ENCODE data around the gene DHCR24. TPM values are rescaled to one million over a fixed set of nuclear protein-coding genes. Genes with fewer than 3 reads are reported as not detected.

Gene DHCR24
- polyA plus RNA-seq, 1 donor (not counting 4 experiments of a cell fraction or from before 2014, with no cell fraction given), result 363 TPM

DNA sequence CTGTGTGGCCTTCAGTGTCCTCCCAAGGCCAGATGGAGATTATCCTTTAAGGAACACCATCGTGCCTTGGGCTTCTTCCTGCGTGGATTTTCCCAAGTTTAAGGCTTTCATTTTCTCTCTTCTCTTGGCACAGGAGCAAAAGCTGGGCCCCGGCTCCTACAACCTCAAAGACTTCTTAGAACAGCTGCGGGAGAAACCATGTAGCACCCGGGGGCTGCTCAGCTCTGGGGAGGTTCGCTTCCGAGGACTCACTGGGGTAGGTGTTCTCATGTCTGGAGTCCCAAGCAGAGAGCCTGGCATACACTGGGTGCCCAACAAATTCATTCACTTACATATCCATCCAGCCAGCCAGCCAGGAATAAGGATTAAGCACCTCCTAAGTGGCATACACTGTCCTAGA is 79.2 kb downstream of the DHCR24 start:
- DNase-seq (ENCODE audit: low read depth, low spot score) (no peak), FAIRE-seq (no peak)
- TF ChIP-seq CTCF (optimal IDR thresholded peaks at IDR 0.05 in 1 of 3, IDR thresholded peaks at IDR 0.05 in 1 of 3, conservative IDR thresholded peaks at IDR 0.05 in 1 of 3; ENCODE audit: extremely low read depth in 1 of 3, insufficient read depth in 2 of 3, low read length in 3 of 3) (no peak), EZH2 (IDR thresholded peaks at IDR 0.05; ENCODE audit: low read length) (no peak)
- dilution Hi-C loops (cut with MboI; ENCODE audit: extremely low pct_ligation_motif_present, low sequenced_read_pairs), result no loop called here
- Histone ChIP-seq H3K9me3 (ENCODE audit: control insufficient read depth, low read depth, low read length) (no peaks in the 10 kb centered on the region), H2AFZ (ENCODE audit: control insufficient read depth, low read length) (no peak overlapping the region), H3K36me3 (ENCODE audit: control insufficient read depth in 2 of 2, extremely low read depth in 1 of 2, insufficient read depth in 2 of 2, low read length in 2 of 2) (no peaks in the 10 kb centered on the region), H3K9me1 (ENCODE audit: control insufficient read depth, extremely low read depth, insufficient read depth, low read length) (no peaks in the 10 kb centered on the region), H3K27ac (ENCODE audit: control insufficient read depth, insufficient read depth, low read length) (no peak overlapping the region), H4K20me1 (ENCODE audit: control insufficient read depth, extremely low read depth, insufficient read depth, low read length) (no peaks in the 10 kb centered on the region), H3K27me3 (ENCODE audit: control insufficient read depth, extremely low read depth, insufficient read depth, low read length) (no peaks in the 10 kb centered on the region), H3K4me1 (ENCODE audit: control insufficient read depth, extremely low read depth, insufficient read depth, low read length) (peaks cover 6% of the 10 kb centered on the region), H3K4me3 (ENCODE audit: control insufficient read depth in 2 of 3, extremely low read depth in 1 of 3, insufficient read depth in 2 of 3, low read depth in 1 of 3, low read length in 3 of 3) (no peak overlapping the region), H3K4me2 (ENCODE audit: control insufficient read depth, extremely low read depth, insufficient read depth, low read depth, low read length) (no peak overlapping the region), H3K9ac (ENCODE audit: control insufficient read depth, extremely low read depth, insufficient read depth, low read length) (no peak overlapping the region), H3K79me2 (ENCODE audit: control insufficient read depth, insufficient read depth, low read length) (no peaks in the 10 kb centered on the region)

GRCh38 chr1:54806931-54807611 is 79.9 kb downstream of the DHCR24 start:
- DNase-seq (ENCODE audit: low read depth, low spot score) (no peak), FAIRE-seq (no peak)
- Histone ChIP-seq H3K4me2 (ENCODE audit: control insufficient read depth, extremely low read depth, insufficient read depth, low read depth, low read length) (no peak overlapping the region), H3K4me1 (ENCODE audit: control insufficient read depth, extremely low read depth, insufficient read depth, low read length) (peaks cover 6% of the 10 kb centered on the region), H3K27me3 (ENCODE audit: control insufficient read depth, extremely low read depth, insufficient read depth, low read length) (no peaks in the 10 kb centered on the region), H4K20me1 (ENCODE audit: control insufficient read depth, extremely low read depth, insufficient read depth, low read length) (no peaks in the 10 kb centered on the region), H3K36me3 (ENCODE audit: control insufficient read depth in 2 of 2, extremely low read depth in 1 of 2, insufficient read depth in 2 of 2, low read length in 2 of 2) (no peaks in the 10 kb centered on the region), H2AFZ (ENCODE audit: control insufficient read depth, low read length) (no peak overlapping the region), H3K79me2 (ENCODE audit: control insufficient read depth, insufficient read depth, low read length) (no peaks in the 10 kb centered on the region), H3K9me1 (ENCODE audit: control insufficient read depth, extremely low read depth, insufficient read depth, low read length) (no peaks in the 10 kb centered on the region), H3K9ac (ENCODE audit: control insufficient read depth, extremely low read depth, insufficient read depth, low read length) (no peak overlapping the region), H3K27ac (ENCODE audit: control insufficient read depth, insufficient read depth, low read length) (no peak overlapping the region), H3K9me3 (ENCODE audit: control insufficient read depth, low read depth, low read length) (no peaks in the 10 kb centered on the region), H3K4me3 (ENCODE audit: control insufficient read depth in 2 of 3, extremely low read depth in 1 of 3, insufficient read depth in 2 of 3, low read depth in 1 of 3, low read length in 3 of 3) (no peak overlapping the region)
- dilution Hi-C loops (cut with MboI; ENCODE audit: extremely low pct_ligation_motif_present, low sequenced_read_pairs), result no loop called here
- TF ChIP-seq EZH2 (IDR thresholded peaks at IDR 0.05; ENCODE audit: low read length) (no peak), CTCF (optimal IDR thresholded peaks at IDR 0.05 in 1 of 3, IDR thresholded peaks at IDR 0.05 in 1 of 3, conservative IDR thresholded peaks at IDR 0.05 in 1 of 3; ENCODE audit: extremely low read depth in 1 of 3, insufficient read depth in 2 of 3, low read length in 3 of 3) (no peak)

Data from keratinocyte (primary cell).